ENCODE data around the gene KCNK4. TPM values are rescaled to one million over a fixed set of nuclear protein-coding genes. Genes with fewer than 3 reads are reported as not detected.

Gene KCNK4
- total RNA-seq, 1 experiment from 2014 or later = 1.1 TPM

DNA sequence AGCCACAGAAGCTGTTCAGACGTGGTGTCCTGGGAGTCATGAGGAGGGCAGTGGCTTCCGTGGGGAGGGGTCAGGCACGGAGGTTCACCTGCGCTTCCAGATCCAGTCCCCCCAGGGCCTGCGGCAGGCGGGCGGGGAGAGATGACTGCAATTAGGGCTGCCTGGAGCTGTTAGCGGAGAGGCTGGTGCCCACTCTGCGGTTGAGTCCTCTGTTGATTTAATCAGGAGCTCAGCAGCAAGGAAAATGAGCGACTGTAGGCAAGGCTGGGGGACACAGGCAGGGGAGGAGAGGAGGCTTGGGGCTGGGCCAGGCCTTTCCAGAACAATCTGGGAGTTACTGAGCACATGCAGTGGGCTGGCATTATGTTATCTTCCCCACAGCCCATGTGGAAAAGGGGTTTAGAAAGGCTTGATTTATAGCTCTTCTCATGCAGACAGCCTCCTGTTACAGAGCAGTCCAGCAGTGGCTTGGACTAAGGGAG is 26.7 kb upstream of the KCNK4 start:
- no TSS peak for BruUV-seq (replicated peaks)
- CTCF ChIA-PET = no interaction called here
- POLR2A ChIA-PET = interaction anchor here (0.6 kb wide), 1 partner anchor 1032 kb away, joined by 9 read pairs; no protein-coding TSS in a partner anchor
- intact Hi-C loops (cut with micrococcal nuclease; ENCODE audit: unreplicated experiment) (no loop called here), in situ Hi-C loops (cut with HindIII; ENCODE audit: low pct_unique_long_range_greater_than_20kb, low sequenced_read_pairs) (no loop called here)
- Histone ChIP-seq H3K36me3 (ENCODE audit: control insufficient read depth, insufficient read depth, low read length) (no peaks in the 10 kb centered on the region), H3K27ac (ENCODE audit: low read length) (no peak overlapping the region), H3K9me3 (ENCODE audit: control insufficient read depth, insufficient read depth, low read depth, low read length) (no peaks in the 10 kb centered on the region), H3K27me3 (ENCODE audit: control insufficient read depth, insufficient read depth, low read length) (no peaks in the 10 kb centered on the region), H3K4me3 (ENCODE audit: low read depth in 2 of 2, low read length in 2 of 2) (no peak overlapping the region), H3K4me1 (ENCODE audit: control insufficient read depth, insufficient read depth, low read length) (peaks cover 16% of the 10 kb centered on the region)
- DNase-seq (ENCODE audit: low read depth, low spot score) = no peak
- ATAC-seq = no peak
- no peak for TF ChIP-seq SIN3A (IDR thresholded peaks at IDR 0.05; ENCODE audit: borderline replicate concordance, insufficient read depth, low read depth, low read length)
- TF ChIP-seq, protein P1, sequence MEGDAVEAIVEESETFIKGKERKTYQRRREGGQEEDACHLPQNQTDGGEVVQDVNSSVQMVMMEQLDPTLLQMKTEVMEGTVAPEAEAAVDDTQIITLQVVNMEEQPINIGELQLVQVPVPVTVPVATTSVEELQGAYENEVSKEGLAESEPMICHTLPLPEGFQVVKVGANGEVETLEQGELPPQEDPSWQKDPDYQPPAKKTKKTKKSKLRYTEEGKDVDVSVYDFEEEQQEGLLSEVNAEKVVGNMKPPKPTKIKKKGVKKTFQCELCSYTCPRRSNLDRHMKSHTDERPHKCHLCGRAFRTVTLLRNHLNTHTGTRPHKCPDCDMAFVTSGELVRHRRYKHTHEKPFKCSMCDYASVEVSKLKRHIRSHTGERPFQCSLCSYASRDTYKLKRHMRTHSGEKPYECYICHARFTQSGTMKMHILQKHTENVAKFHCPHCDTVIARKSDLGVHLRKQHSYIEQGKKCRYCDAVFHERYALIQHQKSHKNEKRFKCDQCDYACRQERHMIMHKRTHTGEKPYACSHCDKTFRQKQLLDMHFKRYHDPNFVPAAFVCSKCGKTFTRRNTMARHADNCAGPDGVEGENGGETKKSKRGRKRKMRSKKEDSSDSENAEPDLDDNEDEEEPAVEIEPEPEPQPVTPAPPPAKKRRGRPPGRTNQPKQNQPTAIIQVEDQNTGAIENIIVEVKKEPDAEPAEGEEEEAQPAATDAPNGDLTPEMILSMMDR (IDR thresholded peaks at IDR 0.05) = no peak
- no peak for TF ChIP-seq POLR2AphosphoS5 (IDR thresholded peaks at IDR 0.05; ENCODE audit: low read depth, low read length)
- TF ChIP-seq, protein P2, sequence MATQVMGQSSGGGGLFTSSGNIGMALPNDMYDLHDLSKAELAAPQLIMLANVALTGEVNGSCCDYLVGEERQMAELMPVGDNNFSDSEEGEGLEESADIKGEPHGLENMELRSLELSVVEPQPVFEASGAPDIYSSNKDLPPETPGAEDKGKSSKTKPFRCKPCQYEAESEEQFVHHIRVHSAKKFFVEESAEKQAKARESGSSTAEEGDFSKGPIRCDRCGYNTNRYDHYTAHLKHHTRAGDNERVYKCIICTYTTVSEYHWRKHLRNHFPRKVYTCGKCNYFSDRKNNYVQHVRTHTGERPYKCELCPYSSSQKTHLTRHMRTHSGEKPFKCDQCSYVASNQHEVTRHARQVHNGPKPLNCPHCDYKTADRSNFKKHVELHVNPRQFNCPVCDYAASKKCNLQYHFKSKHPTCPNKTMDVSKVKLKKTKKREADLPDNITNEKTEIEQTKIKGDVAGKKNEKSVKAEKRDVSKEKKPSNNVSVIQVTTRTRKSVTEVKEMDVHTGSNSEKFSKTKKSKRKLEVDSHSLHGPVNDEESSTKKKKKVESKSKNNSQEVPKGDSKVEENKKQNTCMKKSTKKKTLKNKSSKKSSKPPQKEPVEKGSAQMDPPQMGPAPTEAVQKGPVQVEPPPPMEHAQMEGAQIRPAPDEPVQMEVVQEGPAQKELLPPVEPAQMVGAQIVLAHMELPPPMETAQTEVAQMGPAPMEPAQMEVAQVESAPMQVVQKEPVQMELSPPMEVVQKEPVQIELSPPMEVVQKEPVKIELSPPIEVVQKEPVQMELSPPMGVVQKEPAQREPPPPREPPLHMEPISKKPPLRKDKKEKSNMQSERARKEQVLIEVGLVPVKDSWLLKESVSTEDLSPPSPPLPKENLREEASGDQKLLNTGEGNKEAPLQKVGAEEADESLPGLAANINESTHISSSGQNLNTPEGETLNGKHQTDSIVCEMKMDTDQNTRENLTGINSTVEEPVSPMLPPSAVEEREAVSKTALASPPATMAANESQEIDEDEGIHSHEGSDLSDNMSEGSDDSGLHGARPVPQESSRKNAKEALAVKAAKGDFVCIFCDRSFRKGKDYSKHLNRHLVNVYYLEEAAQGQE (IDR thresholded peaks at IDR 0.05; ENCODE audit: insufficient read depth in 1 of 2, low read depth in 2 of 2, low read length in 1 of 2) = no peak
- TF ChIP-seq TCF7L2 (IDR thresholded peaks at IDR 0.05; ENCODE audit: low read depth, low read length) = no peak

DNA sequence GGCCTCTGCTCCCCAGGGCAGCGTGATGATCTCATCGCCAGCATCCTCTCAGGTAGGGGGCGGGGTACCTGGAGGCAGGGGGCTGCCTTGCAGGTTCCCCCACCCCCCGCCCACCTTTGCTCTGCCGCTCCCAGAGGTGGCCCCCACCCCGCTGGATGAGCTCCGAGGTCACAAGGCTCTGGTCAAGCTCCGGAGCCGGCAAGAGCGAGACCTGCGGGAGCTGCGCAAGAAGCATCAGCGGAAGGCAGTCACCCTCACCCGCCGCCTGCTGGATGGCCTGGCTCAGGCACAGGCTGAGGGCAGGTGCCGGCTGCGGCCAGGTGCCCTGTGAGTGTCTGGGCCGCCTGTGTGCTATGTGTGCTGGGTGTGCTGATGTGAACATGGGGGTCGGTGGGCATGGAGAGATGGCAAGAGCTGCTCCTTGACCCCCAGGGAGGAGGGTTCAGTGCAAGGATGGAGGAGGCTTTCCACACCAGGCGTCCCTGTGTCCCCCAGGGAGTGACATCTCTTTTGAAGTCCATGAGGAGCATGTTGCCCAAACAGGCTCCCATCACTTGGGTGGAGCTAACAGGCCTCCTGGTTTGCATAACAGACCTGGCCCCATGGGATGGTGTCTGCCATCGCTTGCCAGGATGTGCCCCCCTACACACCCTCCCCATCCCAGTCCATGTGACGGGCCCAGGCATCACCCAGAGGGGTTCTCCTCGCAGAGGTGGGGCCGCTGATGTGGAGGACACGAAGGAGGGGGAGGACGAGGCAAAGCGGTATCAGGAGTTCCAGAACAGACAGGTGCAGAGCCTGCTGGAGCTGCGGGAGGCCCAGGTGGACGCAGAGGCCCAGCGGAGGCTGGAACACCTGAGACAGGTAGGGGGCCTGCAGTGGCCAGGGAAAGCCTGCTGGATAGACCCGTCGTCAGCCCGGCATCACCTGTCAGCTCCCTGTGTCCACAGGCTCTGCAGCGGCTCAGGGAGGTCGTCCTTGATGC is 25.6 kb upstream of the KCNK4 start:
- Histone ChIP-seq H3K4me1 (ENCODE audit: control insufficient read depth, insufficient read depth, low read length) (peaks cover 16% of the 10 kb centered on the region), H3K27ac (ENCODE audit: low read length) (no peak overlapping the region), H3K36me3 (ENCODE audit: control insufficient read depth, insufficient read depth, low read length) (no peaks in the 10 kb centered on the region; the same call in 1 of the 2 replicates), H3K4me3 (ENCODE audit: low read depth in 2 of 2, low read length in 2 of 2) (no peak overlapping the region), H3K9me3 (ENCODE audit: control insufficient read depth, insufficient read depth, low read depth, low read length) (no peaks in the 10 kb centered on the region), H3K27me3 (ENCODE audit: control insufficient read depth, insufficient read depth, low read length) (no peaks in the 10 kb centered on the region)
- no TSS peak for BruUV-seq (replicated peaks)
- ATAC-seq (no peak), DNase-seq (ENCODE audit: low read depth, low spot score) (no peak)
- in situ Hi-C loops (cut with HindIII; ENCODE audit: low pct_unique_long_range_greater_than_20kb, low sequenced_read_pairs) (no loop called here), intact Hi-C loops (cut with micrococcal nuclease; ENCODE audit: unreplicated experiment) (no loop called here)
- POLR2A ChIA-PET = no interaction called here
- TF ChIP-seq, protein P1 (IDR thresholded peaks at IDR 0.05) = no peak
- TF ChIP-seq, protein P2 (IDR thresholded peaks at IDR 0.05; ENCODE audit: insufficient read depth in 1 of 2, low read depth in 2 of 2, low read length in 1 of 2) = no peak
- no peak for TF ChIP-seq SIN3A (IDR thresholded peaks at IDR 0.05; ENCODE audit: borderline replicate concordance, insufficient read depth, low read depth, low read length)
- TF ChIP-seq TCF7L2 (IDR thresholded peaks at IDR 0.05; ENCODE audit: low read depth, low read length) = no peak
- no peak for TF ChIP-seq POLR2AphosphoS5 (IDR thresholded peaks at IDR 0.05; ENCODE audit: low read depth, low read length)
- CTCF ChIA-PET = no interaction called here
